Left lung (tissue), 10 donors: ENCODE measurements around the gene ZC3H18. TPM values are rescaled to one million over a fixed set of nuclear protein-coding genes. Genes with fewer than 3 reads are reported as not detected.

Experiments used
- ATAC-seq: fragments of 200-7000 bp; cut with Tn5 transposase; one replicate; pipeline ENCODE4 v1.9.1; 2020; ENCODE audit warnings: moderate library complexity
- DNase-seq, 4 donors: peaks; one replicate each; pipeline ENCODE4 v3.0.0-alpha.2; 2013 to 2020
- H3K27ac ChIP-seq, 2 donors: fragments of 200-600 bp; sonication (generic) in 1 of 2; one replicate each; pipeline versions ENCODE4 v1.5.0 to v1.8.0; 2020 to 2021
- H3K27me3 ChIP-seq, 2 donors: fragments of 200-600 bp; sonication (generic) in 1 of 2; one replicate each; pipeline versions ENCODE4 v1.5.0 to v1.8.0; 2020 to 2021
- H3K36me3 ChIP-seq, 2 donors: fragments of 200-600 bp; sonication (generic) in 1 of 2; one replicate each; pipeline versions ENCODE4 v1.5.0 to v1.8.0; 2020 to 2021
- H3K4me1 ChIP-seq, 2 donors: fragments of 200-600 bp; one replicate each; pipeline ENCODE4 v1.8.0; 2021
- H3K4me3 ChIP-seq, 2 donors: fragments of 200-600 bp; sonication (generic) in 1 of 2; one replicate each; pipeline versions ENCODE4 v1.5.0 to v1.8.0; 2020 to 2021; ENCODE audit warnings: mild to moderate bottlenecking in 1 of 2
- H3K9me3 ChIP-seq, 2 donors: fragments of 200-600 bp; sonication (generic) in 1 of 2; one replicate each; pipeline versions ENCODE4 v1.5.0 to v1.8.0; 2020 to 2021
- CTCF ChIP-seq, 2 donors: fragments of 200-600 bp; sonication (generic) in 1 of 2; IDR thresholded peaks; one replicate each; pipeline versions ENCODE4 v1.5.0 to v1.8.0; 2021; ENCODE audit warnings: antibody characterized with exemption in 2 of 2
- intact Hi-C, 2 donors: fragments of 100-400 bp; cut with DNase I; formaldehyde crosslinking; loops; one replicate each; pipeline versions ENCODE4 v1.11.2 to v1.14.2; 2022
- polyA plus RNA-seq, 6 donors: library from polyadenylated mRNA; unstranded; fragments of 120-200 nt; gene quantifications; one replicate each; pipeline ENCODE4 v1.2.1, GENCODE V29; 2013; ENCODE audit not compliant: insufficient read length in 6 of 6
- total RNA-seq, 2 donors: library from RNA; stranded (reverse); fragmentation: NEBNext Ultra II Directional; extraction: Animal tissue kit (Norgen Biotek cat#: 25700); gene quantifications; one replicate each; pipeline ENCODE4 v1.2.1, GENCODE V29; 2021
- donor health status: DM: no; HTN: yes; CAD: no.
- donor health status: DM: no; HTN: no; CAD: no.

Gene ZC3H18
- total and polyA plus RNA-seq, 8 donors, result 33.8 to 53.1 (median 38.5) TPM

- peak in 1 of 4 donors; percentile 80 for DNase-seq
- intact Hi-C loops, result no loop called here
- no peaks in the 10 kb centered on the region for H3K36me3 ChIP-seq
- no peak overlapping the region for H3K4me3 ChIP-seq
- H3K9me3 ChIP-seq, result no peaks in the 10 kb centered on the region
- peaks cover 11 to 15% of the 10 kb centered on the region in 2 donors for H3K4me1 ChIP-seq
- H3K27ac ChIP-seq, result no peak overlapping the region
- no peak for ATAC-seq
- H3K27me3 ChIP-seq, result no peaks in the 10 kb centered on the region
- TF ChIP-seq CTCF (IDR thresholded peaks at IDR 0.05), result no peak
Measured at GRCh38 chr16:88531931-88532433, 38.2 kb upstream of the ZC3H18 start.

- no peak for ATAC-seq
- Histone ChIP-seq H3K4me3 (peak overlapping the region; percentile 24 to 56), H3K27ac (no peak overlapping the region), H3K4me1 (peaks cover 7 to 11% of the 10 kb centered on the region in 2 donors), H3K27me3 (peaks cover 0 to under 1% of the 10 kb centered on the region in 2 donors), H3K9me3 (no peaks in the 10 kb centered on the region), H3K36me3 (no peaks in the 10 kb centered on the region)
- no peak for TF ChIP-seq CTCF (IDR thresholded peaks at IDR 0.05)
- intact Hi-C loops, result no loop called here
- peak in 1 of 4 donors; percentile 74 for DNase-seq
Measured at GRCh38 chr16:88532434-88533241, 37.6 kb upstream of the ZC3H18 start.

DNA sequence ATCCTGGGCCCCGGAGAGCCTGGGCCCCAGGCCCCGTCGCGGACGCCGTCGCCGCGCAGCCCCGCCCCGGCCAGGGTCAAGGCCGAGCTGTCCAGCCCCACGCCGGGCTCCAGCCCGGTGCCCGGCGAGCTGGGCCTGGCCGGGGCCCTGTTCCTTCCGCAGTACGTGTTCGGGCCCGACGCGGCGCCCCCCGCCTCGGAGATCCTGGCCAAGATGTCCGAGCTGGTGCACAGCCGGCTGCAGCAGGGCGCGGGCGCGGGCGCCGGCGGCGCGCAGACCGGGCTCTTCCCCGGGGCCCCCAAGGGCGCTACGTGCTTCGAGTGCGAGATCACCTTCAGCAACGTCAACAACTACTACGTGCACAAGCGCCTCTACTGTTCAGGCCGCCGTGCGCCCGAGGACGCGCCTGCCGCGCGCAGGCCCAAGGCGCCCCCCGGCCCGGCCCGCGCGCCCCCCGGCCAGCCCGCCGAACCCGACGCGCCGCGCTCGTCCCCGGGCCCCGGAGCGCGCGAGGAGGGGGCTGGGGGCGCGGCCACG, 36.8 kb upstream of the ZC3H18 start:
- DNase-seq (peak in 3 of 4 donors; percentile 44 to 81 (median 70)), ATAC-seq (peak; percentile 19)
- H3K9me3 ChIP-seq, result no peaks in the 10 kb centered on the region
- peaks cover 4 to 9% of the 10 kb centered on the region in 2 donors for H3K27me3 ChIP-seq
- H3K4me3 ChIP-seq, result peak overlapping the region; percentile 24 to 56
- peaks cover 7 to 10% of the 10 kb centered on the region in 2 donors for H3K4me1 ChIP-seq
- intact Hi-C loops, result no loop called here
- TF ChIP-seq CTCF (IDR thresholded peaks at IDR 0.05), result no peak
- no peak overlapping the region for H3K27ac ChIP-seq
- no peaks in the 10 kb centered on the region for H3K36me3 ChIP-seq

DNA sequence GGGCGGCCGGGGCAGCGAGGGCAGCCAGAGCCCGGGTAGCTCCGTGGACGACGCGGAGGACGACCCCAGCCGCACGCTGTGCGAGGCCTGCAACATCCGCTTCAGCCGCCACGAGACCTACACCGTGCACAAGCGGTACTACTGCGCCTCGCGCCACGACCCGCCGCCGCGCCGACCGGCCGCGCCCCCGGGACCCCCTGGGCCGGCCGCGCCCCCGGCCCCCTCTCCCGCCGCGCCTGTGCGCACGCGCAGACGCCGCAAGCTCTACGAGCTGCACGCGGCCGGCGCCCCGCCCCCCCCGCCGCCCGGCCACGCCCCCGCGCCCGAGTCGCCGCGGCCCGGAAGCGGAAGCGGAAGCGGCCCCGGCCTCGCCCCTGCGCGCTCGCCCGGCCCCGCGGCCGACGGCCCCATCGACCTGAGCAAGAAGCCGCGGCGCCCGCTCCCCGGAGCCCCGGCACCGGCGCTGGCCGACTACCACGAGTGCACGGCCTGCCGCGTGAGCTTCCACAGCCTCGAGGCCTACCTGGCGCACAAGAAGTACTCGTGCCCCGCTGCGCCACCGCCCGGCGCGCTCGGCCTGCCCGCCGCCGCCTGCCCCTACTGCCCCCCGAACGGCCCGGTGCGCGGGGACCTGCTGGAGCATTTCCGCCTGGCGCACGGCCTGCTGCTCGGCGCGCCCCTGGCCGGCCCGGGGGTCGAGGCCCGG, 36.1 kb upstream of the ZC3H18 start:
- intact Hi-C loops, result no loop called here
- peak; percentile 75 to 95 (median 82) for DNase-seq

More for the DNA sequence above, 36.1 kb upstream of the ZC3H18 start:
- Histone ChIP-seq H3K4me3 (peak overlapping the region; percentile 50 to 56), H3K36me3 (no peaks in the 10 kb centered on the region), H3K4me1 (peaks cover 7 to 10% of the 10 kb centered on the region in 2 donors), H3K9me3 (no peaks in the 10 kb centered on the region), H3K27ac (peak overlapping the region; percentile 59 to 83), H3K27me3 (peaks cover 7 to 15% of the 10 kb centered on the region in 2 donors)
- ATAC-seq, result peak; percentile 77
- TF ChIP-seq CTCF (IDR thresholded peaks at IDR 0.05), result no peak
